HG02938 (cell line): ENCODE results near the gene SLC37A2.
A peak's percentile ranks its signal among the peaks of the same experiment; 100 is the strongest.

Source experiments
- ATAC-seq: cut with Tn5 transposase; IDR thresholded peaks from one replicate; pipeline ENCODE4 v1.9.1; 2021; ENCODE audit warnings: mild to moderate bottlenecking, moderate library complexity; ENCODE audit not compliant: unreplicated experiment

Gene SLC37A2

GRCh38 chr11:125070699-125071254 lies 7.7 kb downstream of the SLC37A2 start:
- peak; percentile 69 for ATAC-seq

- no peak for ATAC-seq
Measured at GRCh38 chr11:125071435-125071834, 8.3 kb downstream of the SLC37A2 start.

- no peak for ATAC-seq
Measured at GRCh38 chr11:125071846-125072217, 8.7 kb downstream of the SLC37A2 start.

DNA sequence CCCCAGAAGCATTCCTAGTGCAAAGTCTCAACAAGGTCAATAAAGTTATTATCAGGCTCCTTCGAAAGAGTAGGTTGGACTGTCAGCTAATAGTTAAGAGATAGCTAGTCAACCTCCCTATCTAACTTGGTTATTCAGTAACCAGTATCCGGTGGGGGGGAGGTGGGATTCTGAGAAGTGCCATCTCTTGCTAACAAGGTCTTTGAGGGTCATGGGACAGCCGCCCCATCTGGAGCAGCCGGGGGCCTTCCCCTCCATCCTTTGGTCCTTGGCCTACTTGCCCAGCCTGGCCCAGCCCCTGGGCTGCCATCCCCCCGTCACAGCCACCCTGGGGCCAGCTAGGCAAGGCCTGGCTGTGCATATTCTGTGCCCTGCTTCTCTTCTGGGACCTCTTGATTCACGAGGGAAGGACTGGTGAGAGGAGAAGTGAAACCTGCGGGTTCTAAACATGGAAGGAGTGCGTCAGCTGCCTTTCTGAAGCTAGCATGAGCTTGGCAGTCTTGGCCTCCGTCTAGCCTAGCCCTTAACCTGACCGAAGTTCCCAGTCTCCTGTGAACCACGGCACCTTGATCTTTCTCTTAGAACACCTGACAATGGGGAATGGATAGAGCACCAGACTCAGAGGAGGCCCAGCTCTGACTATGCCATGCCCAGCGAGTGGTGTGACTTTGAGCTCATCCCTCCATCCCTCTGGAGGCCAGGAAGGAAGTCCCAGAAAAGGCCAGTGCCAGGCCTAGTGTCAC lies 9.3 kb downstream of the SLC37A2 start:
- ATAC-seq: peak; percentile 80

DNA sequence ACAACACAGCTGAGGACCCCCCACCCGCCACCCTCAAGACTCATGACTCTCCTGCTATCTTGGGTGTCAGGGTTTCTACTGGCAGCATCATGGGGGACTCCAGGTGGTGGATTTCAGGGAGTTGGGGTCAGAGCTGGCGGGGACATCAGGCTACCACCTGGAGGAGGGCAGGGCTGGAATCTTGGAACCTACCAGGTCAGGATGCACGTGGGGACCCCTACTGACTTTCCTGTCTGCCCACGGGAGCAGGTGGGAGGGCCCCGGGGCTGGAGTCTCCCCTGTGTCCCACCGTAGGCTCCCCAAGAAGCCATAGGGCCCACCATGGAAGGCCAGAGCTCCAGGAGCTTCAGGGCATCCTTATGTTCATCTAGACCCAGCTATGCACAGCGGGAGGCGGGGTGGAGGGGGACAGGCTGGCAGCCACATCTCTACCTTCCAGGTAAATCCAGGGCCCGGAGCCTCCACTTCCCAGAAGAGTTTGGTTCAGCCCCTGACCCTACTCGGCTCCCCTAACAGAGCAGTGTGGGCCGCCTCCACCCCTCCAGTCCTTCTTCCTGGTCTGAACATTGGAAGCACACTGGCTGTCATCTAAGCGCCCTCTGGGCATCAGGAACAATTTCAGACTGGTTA lies 10.0 kb downstream of the SLC37A2 start:
- ATAC-seq: no peak

- no peak for ATAC-seq
Measured at GRCh38 chr11:125073616-125074483, 10.7 kb downstream of the SLC37A2 start.

DNA sequence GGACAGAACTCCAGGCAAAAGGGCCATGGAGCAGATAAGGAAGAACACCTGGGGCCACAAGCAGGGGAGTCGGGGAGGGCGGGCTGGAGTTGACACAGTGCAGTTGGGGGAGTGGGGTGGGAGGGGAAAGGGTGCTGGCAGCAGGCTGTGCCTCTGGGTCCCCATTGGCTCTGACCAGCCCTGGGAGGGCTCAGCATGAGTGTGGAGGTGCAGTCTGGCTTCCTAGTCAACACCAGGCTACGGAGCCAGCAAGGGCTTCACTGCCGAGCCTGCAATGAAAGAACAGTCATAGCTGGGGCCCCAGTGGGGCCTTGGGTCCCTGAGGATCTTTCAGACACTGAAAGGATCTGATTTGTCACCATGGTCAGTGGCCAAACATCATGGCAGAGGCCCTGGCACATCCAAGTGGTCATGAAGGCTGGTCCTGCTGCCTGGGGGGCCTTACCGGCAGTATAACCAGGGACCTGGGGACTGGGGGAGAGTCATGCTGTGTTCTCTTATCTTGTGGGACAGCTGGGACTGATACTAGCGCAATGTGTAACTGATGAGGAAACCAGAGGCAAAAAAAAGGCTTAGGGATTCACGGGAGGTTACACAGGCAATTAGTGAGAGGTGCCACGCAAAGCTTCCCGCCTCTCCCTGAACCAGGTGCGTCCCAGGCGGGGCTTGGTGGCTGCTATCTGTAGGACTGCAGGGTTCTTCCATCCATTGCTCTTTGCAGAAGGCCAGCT lies 11.6 kb downstream of the SLC37A2 start:
- ATAC-seq: no peak

GRCh38 chr11:125075242-125075625 lies 12.1 kb downstream of the SLC37A2 start:
- no peak for ATAC-seq

DNA sequence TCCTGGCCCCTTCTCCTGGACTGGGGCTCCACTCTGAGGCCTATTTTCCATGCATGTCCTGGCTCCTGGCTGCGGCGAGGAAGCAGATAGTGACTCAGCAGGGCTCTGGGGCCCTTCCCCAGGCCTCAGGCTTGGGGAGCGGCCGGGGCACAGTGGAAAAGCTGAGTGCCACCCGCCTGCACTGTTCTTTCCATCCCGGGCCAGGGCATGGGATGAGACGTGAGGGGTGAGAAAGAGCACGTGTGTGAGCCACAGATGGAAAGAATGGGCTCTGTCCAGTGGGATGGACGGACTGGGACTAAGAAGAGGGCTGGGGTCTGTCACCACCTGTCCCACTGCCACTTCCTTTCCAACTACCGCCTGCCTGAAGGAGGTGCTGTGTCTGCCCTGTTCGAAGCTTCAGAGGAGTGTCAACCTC lies 12.8 kb downstream of the SLC37A2 start:
- ATAC-seq: no peak

- no peak for ATAC-seq
Measured at GRCh38 chr11:125076378-125076945, 13.4 kb downstream of the SLC37A2 start.

GRCh38 chr11:125078016-125078415 lies 14.9 kb downstream of the SLC37A2 start:
- ATAC-seq: no peak

GRCh38 chr11:125078516-125079140 lies 15.5 kb downstream of the SLC37A2 start:
- ATAC-seq: no peak

DNA sequence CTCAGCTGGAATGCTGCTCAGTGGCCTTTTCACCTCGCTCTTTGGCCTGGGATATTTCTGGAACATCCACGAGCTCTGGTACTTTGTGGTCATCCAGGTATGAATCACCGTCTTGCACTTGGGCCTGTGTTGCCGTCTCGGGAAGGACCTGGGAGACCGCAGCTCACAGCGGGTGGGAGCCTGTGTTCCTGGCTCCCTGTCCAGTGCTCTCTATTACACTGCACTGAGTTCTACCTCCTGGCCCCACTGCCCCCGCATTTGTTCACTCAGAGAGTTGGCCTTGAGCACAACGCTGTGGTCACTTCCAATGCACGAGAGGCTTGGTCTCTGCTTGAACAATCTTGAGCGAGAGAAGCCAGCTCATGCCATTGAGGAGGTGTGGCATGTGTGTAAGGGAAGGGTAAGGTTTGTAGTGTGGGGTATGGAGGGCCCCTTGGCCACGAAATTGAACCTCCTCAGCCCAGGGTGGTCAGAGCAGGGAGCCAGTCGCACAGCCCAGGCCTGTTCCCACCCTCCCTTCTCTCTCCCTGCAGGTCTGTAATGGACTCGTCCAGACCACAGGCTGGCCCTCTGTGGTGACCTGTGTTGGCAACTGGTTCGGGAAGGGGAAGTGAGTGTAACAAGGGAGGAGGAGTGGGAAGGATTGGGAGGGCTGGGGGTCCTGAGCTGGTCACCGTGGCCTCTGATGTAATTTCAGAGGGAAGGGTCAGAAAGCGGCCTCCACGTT lies 16.2 kb downstream of the SLC37A2 start:
- no peak for ATAC-seq

DNA sequence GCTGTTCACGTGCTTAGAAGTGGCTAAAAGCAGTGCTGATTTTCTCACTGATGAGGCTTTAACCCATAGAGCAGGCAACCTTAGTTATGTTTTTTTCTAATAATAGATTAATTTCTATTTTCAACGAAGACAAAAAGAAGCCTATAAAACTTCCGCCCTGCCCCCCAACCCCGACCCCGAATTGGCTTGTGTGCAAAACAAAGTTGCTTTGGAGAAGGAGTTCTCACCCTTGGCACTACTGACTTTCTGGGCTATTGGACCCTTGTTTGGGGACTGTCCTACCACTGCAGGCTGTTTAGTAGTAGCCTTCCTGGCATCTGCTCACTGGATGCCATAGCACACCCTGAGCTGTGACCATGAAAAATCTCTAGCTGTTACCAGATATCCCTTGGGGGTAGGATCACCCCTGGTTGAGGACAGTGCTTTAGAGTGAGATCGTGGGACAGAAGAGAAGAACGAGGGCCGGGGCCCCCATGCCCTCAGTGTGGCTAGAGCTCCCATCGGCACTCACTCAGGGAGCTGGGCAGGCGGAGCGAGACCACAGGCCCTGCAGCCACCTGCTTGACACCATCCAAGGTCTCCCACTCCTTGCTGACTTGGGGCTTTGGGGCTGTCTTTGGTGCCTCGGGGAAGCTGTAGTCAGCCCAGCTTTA lies 16.9 kb downstream of the SLC37A2 start:
- no peak for ATAC-seq

DNA sequence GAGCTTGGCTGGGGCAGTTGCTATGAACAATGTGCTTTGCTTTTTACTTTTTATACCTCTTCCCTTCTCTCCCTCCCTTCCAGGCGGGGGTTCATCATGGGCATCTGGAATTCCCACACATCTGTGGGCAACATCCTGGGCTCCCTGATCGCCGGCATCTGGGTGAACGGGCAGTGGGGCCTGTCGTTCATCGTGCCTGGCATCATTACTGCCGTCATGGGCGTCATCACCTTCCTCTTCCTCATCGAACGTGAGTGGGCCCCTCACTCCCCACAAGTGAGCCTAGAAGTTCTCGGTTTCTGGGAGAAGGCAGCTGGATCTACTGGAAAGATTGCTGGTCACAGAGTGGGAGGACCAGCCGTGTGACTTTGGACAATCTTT lies 17.4 kb downstream of the SLC37A2 start:
- ATAC-seq: no peak

DNA sequence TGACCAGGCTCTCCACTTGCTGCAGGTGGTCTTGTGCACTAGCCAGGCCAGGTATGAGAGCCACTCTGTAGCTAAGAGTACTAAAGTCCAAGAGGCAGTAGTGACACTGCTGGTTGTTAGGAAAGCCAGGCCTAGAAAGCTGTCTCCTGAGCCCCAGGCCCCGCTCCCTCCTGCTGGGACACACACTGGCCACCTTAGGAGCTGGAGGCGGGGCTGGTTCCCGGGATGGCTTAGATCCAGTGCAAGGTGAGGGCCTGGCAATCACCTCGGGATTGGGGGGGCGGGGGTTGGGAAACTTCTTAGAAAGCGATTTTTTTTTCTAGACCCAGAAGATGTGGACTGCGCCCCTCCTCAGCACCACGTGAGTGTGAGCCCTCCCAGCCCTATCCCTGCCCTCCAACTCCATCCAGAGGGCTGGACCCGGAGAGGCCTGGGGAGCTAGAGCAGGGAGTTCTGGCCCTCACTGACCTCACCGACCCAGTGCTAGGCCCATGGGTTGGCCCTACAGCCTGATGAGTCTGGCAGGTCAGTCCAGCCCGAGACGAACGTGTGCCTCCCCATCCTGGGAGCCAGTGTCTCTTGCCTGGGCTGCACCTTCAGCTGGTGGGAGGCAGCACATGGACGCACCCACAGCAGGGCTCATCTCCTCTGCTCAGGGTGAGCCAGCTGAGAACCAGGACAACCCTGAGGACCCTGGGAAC lies 18.1 kb downstream of the SLC37A2 start:
- no peak for ATAC-seq

DNA sequence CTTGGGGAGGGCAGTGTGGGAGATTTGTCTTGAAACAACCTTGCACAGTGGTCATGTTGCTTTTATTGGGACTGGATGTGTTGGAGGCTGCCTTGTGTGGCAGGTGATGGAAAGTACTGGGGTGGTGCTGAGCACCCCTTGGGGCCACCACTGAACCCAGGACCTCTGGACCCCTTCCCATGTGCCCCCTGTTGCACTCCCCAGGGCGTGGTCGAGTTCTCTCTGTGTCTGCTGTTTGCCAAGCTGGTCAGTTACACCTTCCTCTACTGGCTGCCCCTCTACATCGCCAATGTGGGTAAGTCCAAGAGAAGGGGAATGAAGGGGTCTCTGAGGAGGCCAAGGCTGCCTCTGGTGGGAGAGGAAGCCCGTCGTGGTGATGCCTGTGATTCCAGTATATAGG lies 18.9 kb downstream of the SLC37A2 start:
- ATAC-seq: no peak

DNA sequence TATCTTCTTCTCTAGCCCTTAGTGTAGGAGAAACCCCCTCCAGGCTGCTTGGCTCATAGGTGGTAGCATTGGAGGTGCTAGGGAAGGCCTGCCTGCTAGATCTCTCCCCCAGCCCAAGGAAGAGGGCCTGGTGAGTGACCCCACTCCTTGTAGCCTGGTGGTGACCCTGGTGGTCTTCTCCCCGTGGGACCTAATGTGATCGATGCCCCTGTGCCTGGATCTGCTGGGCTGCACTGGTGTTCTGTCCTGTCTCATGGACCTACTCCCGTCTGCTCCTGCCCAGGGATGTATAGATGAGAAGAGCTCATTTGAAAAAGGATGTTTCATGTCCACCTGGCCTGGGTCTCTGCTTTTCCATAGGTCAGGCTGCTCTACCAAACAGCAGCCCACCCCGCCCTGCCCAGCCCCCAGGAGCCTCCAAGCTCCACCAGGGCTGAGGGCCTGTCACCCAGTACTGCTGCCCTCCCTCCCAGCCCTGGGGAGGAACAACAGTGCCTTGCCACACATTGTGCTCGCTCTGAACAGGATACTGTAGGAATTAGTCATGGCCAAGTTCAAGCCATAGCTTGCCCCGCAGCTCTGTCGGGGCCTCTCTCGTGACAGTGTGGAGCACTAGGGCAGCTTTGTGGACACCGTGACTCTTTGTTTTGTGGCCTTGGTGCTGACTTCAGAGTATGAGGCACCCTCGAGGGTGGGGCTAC lies 19.7 kb downstream of the SLC37A2 start:
- no peak for ATAC-seq
